Neutrophil (primary cell): ENCODE data around the gene DDX39B.

Experiments
- H3K27ac ChIP-seq: fragments of 200-600 bp; sonication (generic); 2 replicates; pipeline ENCODE4 v1.5.1; 2016; ENCODE audit warnings: mild to moderate bottlenecking, moderate library complexity
- H3K27me3 ChIP-seq: fragments of 200-600 bp; sonication (generic); 2 replicates; pipeline ENCODE4 v1.6.0; 2016; ENCODE audit warnings: mild to moderate bottlenecking
- H3K36me3 ChIP-seq: fragments of 200-600 bp; sonication (generic); 2 replicates; pipeline ENCODE4 v1.5.1; 2017
- H3K4me1 ChIP-seq, 2 experiments: fragments of 200-600 bp in 1 of 2; sonication (generic) in 1 of 2; 1 replicate in 1 of 2; 2 replicates in 1 of 2; pipeline versions ENCODE4 v1.5.1 to v1.6.1; 2013 to 2016; ENCODE audit warnings: low read depth in 1 of 2, low read length in 1 of 2, mild to moderate bottlenecking in 1 of 2, moderate library complexity in 1 of 2; ENCODE audit not compliant: control insufficient read depth in 1 of 2, insufficient read depth in 1 of 2
- H3K4me3 ChIP-seq, 2 experiments: fragments of 200-600 bp in 1 of 2; sonication (generic) in 1 of 2; 1 replicate in 1 of 2; 2 replicates in 1 of 2; pipeline ENCODE4 v1.5.1; 2013 to 2016; ENCODE audit warnings: low read depth in 1 of 2, low read length in 1 of 2, mild to moderate bottlenecking in 1 of 2, moderate library complexity in 1 of 2
- H3K9me3 ChIP-seq: fragments of 200-600 bp; sonication (generic); 2 replicates; pipeline ENCODE4 v1.5.1; 2016
- TF ChIP-seq, protein P1 (sequence below): fragments of 200-600 bp; sonication (generic); IDR thresholded peaks from 2 replicates; pipeline ENCODE4 v1.5.1; 2016; ENCODE audit warnings: antibody characterized with exemption

The DDX39B gene

DNA sequence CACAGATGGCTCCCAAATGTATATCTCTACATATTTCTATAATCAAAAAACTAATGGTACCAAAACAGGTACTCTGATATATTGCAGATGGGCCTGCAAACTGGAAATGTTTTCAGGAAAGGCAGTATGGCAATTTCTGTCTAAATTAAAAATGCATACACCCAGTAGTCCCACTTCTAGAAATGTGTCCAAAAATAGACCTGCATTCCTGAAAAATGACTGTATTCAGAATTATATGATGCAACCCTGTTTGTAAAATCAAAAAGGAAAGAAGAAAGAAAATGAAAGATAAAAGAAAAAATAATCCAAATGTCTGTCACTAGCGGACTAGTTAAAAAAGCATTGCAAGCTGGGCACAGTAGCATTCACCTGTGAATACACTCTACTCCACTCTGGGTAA is 56.7 kb downstream of the DDX39B start:
- TF ChIP-seq, protein P1, sequence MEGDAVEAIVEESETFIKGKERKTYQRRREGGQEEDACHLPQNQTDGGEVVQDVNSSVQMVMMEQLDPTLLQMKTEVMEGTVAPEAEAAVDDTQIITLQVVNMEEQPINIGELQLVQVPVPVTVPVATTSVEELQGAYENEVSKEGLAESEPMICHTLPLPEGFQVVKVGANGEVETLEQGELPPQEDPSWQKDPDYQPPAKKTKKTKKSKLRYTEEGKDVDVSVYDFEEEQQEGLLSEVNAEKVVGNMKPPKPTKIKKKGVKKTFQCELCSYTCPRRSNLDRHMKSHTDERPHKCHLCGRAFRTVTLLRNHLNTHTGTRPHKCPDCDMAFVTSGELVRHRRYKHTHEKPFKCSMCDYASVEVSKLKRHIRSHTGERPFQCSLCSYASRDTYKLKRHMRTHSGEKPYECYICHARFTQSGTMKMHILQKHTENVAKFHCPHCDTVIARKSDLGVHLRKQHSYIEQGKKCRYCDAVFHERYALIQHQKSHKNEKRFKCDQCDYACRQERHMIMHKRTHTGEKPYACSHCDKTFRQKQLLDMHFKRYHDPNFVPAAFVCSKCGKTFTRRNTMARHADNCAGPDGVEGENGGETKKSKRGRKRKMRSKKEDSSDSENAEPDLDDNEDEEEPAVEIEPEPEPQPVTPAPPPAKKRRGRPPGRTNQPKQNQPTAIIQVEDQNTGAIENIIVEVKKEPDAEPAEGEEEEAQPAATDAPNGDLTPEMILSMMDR, result no peak
- H3K27ac ChIP-seq, result no peak overlapping the region
- H3K4me1 ChIP-seq, result no peaks in the 10 kb centered on the region
- no peak overlapping the region for H3K4me3 ChIP-seq
- H3K36me3 ChIP-seq, result no peaks in the 10 kb centered on the region
- no peaks in the 10 kb centered on the region for H3K9me3 ChIP-seq
- no peaks in the 10 kb centered on the region for H3K27me3 ChIP-seq

DNA sequence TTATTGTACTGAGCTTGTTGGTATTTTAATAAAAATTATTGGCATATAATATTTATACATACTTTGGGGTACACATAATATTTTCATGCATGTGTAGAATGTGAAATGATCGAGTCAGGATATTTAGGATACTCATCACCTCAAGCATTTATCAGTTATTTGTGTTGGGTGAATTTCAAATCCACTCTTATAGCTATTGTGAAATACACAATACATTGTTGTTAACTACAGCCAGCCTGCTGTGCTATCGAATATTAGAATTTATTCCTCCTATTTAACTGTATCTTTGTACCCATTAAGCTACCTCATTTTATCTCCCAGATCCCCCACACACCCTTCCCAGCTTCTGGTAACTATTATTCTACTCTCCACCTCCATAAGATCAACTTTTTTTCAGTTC is 58.4 kb downstream of the DDX39B start:
- H3K27ac ChIP-seq, result no peak overlapping the region
- H3K4me3 ChIP-seq, result no peak overlapping the region
- H3K9me3 ChIP-seq, result no peaks in the 10 kb centered on the region
- H3K36me3 ChIP-seq, result no peaks in the 10 kb centered on the region
- TF ChIP-seq, protein P1, result no peak
- H3K27me3 ChIP-seq, result no peaks in the 10 kb centered on the region
- H3K4me1 ChIP-seq, result no peaks in the 10 kb centered on the region

DNA sequence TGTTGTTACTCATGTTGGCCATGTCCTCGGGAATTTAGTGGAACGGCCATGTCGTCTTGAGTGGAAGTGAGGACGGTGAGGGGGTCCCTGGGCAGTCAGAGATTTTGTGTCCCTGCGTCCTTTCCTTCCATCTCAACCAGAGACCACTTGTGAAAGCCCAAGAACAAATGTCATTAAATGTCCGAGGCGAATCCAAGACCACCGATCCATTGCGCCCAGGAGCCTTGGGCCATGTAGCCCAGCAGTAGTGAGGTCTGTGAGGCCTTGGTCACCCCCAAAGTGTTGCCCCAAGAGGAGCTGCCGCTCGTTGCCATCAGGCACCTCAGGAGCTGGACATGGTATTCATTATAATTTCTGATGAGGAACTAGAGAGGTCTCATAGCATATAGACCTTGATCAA is 61.2 kb downstream of the DDX39B start:
- Histone ChIP-seq H3K4me3 (no peak overlapping the region), H3K4me1 (no peaks in the 10 kb centered on the region), H3K36me3 (no peaks in the 10 kb centered on the region), H3K27me3 (no peaks in the 10 kb centered on the region), H3K27ac (no peak overlapping the region), H3K9me3 (no peaks in the 10 kb centered on the region)
- TF ChIP-seq, protein P1, result no peak
